GM10266 (cell line): Measurements from ENCODE around the gene PIP4K2A.

ENCODE experiments used
- DNase-seq: peaks from one replicate; pipeline ENCODE4 v3.0.0; 2012; ENCODE audit errors: extremely low spot score
- CTCF ChIP-seq: IDR thresholded peaks from 2 replicates; pipeline ENCODE4 v1.5.1; 2012; ENCODE audit warnings: mild to moderate bottlenecking, low read depth; ENCODE audit not compliant: control insufficient read depth, insufficient read depth; ENCODE audit errors: missing control alignments

PIP4K2A gene

GRCh38 chr10:22544325-22545068 lies 169.9 kb downstream of the PIP4K2A start:
- DNase-seq, result no peak
- TF ChIP-seq CTCF, result no peak

- TF ChIP-seq CTCF, result no peak
- DNase-seq, result no peak
These were observed 171.6 kb downstream of the PIP4K2A start for GRCh38 chr10:22542773-22543172.

- no peak for TF ChIP-seq CTCF
- DNase-seq, result no peak
These were observed 172.5 kb downstream of the PIP4K2A start for GRCh38 chr10:22541900-22542299.

- DNase-seq, result no peak
- no peak for TF ChIP-seq CTCF
These were observed 174.6 kb downstream of the PIP4K2A start for GRCh38 chr10:22539579-22540298.

GRCh38 chr10:22537810-22538209 lies 176.6 kb downstream of the PIP4K2A start:
- no peak for DNase-seq
- TF ChIP-seq CTCF, result no peak

GRCh38 chr10:22536620-22537019 lies 177.8 kb downstream of the PIP4K2A start:
- no peak for TF ChIP-seq CTCF

More at GRCh38 chr10:22536620-22537019, 177.8 kb downstream of the PIP4K2A start:
- DNase-seq, result no peak
